GM18511 (cell line): ENCODE results near the gene EML4.

ENCODE experiments used
- ATAC-seq: cut with Tn5 transposase; IDR thresholded peaks from one replicate; pipeline ENCODE4 v1.9.1; 2021; ENCODE audit warnings: mild to moderate bottlenecking, moderate library complexity; ENCODE audit not compliant: unreplicated experiment

The EML4 gene

GRCh38 chr2:42136782-42137124 lies 32.4 kb upstream of the EML4 start:
- ATAC-seq: no peak

GRCh38 chr2:42137125-42137841 lies 31.9 kb upstream of the EML4 start:
- no peak for ATAC-seq

GRCh38 chr2:42138163-42139015 lies 30.8 kb upstream of the EML4 start:
- no peak for ATAC-seq

- ATAC-seq: no peak
Measured at GRCh38 chr2:42139101-42139500, 30.1 kb upstream of the EML4 start.

GRCh38 chr2:42140496-42140895 lies 28.7 kb upstream of the EML4 start:
- no peak for ATAC-seq

- ATAC-seq: no peak
Measured at GRCh38 chr2:42141687-42142546, 27.2 kb upstream of the EML4 start.

GRCh38 chr2:42142547-42143184 lies 26.5 kb upstream of the EML4 start:
- ATAC-seq: no peak

- no peak for ATAC-seq
Measured at GRCh38 chr2:42147641-42148274, 21.4 kb upstream of the EML4 start.

- no peak for ATAC-seq
Measured at GRCh38 chr2:42150159-42150558, 19.0 kb upstream of the EML4 start.

- no peak for ATAC-seq
Measured at GRCh38 chr2:42153944-42154581, 15.1 kb upstream of the EML4 start.

- no peak for ATAC-seq
Measured at GRCh38 chr2:42156721-42157120, 12.4 kb upstream of the EML4 start.

GRCh38 chr2:42161444-42161843 lies 7.7 kb upstream of the EML4 start:
- ATAC-seq: no peak

GRCh38 chr2:42163444-42164045 lies 5.6 kb upstream of the EML4 start:
- ATAC-seq: no peak

- no peak for ATAC-seq
Measured at GRCh38 chr2:42164046-42164445, 5.1 kb upstream of the EML4 start.

- ATAC-seq: no peak
Measured at GRCh38 chr2:42164971-42165370, 4.2 kb upstream of the EML4 start.

- ATAC-seq: no peak
Measured at GRCh38 chr2:42167458-42167857, 1.7 kb upstream of the EML4 start.

- ATAC-seq: no peak
Measured at GRCh38 chr2:42168459-42169099, 574 bp upstream of the EML4 start.

GRCh38 chr2:42169874-42170521 lies 845 bp downstream of the EML4 start:
- ATAC-seq: peak; percentile 30
